Suprapubic skin (tissue), 4 donors: Measurements from ENCODE around the gene PCNT.
"Not testable (repeated sequence)": the region's sequence is repeated elsewhere in the genome, so short reads cannot be mapped to it uniquely, and the experiment has no call there.

ENCODE experiments used
- EP300 ChIP-seq: sonication (generic); formaldehyde crosslinking; IDR thresholded peaks from one replicate; pipeline ENCODE4 v1.6.1; 2017; ENCODE audit warnings: antibody characterized with exemption
- POLR2A ChIP-seq, 2 donors: fragments of 450-650 bp; IDR thresholded peaks; one replicate each; pipeline ENCODE4 v1.6.1; 2017; ENCODE audit warnings: antibody characterized with exemption in 2 of 2, mild to moderate bottlenecking in 2 of 2, moderate library complexity in 2 of 2
- POLR2AphosphoS5 ChIP-seq, 3 donors: sonication (generic); formaldehyde crosslinking; IDR thresholded peaks; one replicate each; pipeline ENCODE4 v1.6.1; 2017; ENCODE audit warnings: antibody characterized with exemption in 3 of 3
- TF ChIP-seq, protein P1 (sequence below), 2 donors: fragments of 200-600 bp in 1 of 2; fragments of 450-650 bp in 1 of 2; sonication (generic) in 1 of 2; IDR thresholded peaks; one replicate each; pipeline ENCODE4 v1.5.1; 2016 to 2019; ENCODE audit warnings: antibody characterized with exemption in 2 of 2, mild to moderate bottlenecking in 1 of 2, moderate library complexity in 1 of 2

- TF ChIP-seq, protein P1, sequence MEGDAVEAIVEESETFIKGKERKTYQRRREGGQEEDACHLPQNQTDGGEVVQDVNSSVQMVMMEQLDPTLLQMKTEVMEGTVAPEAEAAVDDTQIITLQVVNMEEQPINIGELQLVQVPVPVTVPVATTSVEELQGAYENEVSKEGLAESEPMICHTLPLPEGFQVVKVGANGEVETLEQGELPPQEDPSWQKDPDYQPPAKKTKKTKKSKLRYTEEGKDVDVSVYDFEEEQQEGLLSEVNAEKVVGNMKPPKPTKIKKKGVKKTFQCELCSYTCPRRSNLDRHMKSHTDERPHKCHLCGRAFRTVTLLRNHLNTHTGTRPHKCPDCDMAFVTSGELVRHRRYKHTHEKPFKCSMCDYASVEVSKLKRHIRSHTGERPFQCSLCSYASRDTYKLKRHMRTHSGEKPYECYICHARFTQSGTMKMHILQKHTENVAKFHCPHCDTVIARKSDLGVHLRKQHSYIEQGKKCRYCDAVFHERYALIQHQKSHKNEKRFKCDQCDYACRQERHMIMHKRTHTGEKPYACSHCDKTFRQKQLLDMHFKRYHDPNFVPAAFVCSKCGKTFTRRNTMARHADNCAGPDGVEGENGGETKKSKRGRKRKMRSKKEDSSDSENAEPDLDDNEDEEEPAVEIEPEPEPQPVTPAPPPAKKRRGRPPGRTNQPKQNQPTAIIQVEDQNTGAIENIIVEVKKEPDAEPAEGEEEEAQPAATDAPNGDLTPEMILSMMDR (IDR thresholded peaks at IDR 0.05), result not testable (repeated sequence)
- not testable (repeated sequence) for TF ChIP-seq POLR2AphosphoS5 (IDR thresholded peaks at IDR 0.05); POLR2A (IDR thresholded peaks at IDR 0.05); EP300
These were observed 49.0 kb downstream of the PCNT start for GRCh38 chr21:46372947-46373346.
